Duodenal mucosa (tissue), 2 donors: Measurements from ENCODE around the gene TREX2.
"Not testable (repeated sequence)": the region's sequence is repeated elsewhere in the genome, so short reads cannot be mapped to it uniquely, and the experiment has no call there.

Source experiments
- H3K27ac ChIP-seq: one replicate; pipeline ENCODE4 v1.7.0; 2013; ENCODE audit warnings: low read depth, low read length
- H3K27me3 ChIP-seq, 2 donors: one replicate each; pipeline ENCODE4 v1.7.0; 2013; ENCODE audit warnings: low read length in 2 of 2, control low read depth in 1 of 2; ENCODE audit not compliant: insufficient read depth in 2 of 2, control insufficient read depth in 1 of 2
- H3K36me3 ChIP-seq, 2 donors: one replicate each; pipeline ENCODE4 v1.7.0; 2013; ENCODE audit warnings: low read length in 2 of 2, control low read depth in 1 of 2; ENCODE audit not compliant: insufficient read depth in 2 of 2, control insufficient read depth in 1 of 2
- H3K4me1 ChIP-seq, 2 donors: one replicate each; pipeline ENCODE4 v1.7.0; 2013; ENCODE audit warnings: low read length in 2 of 2, control low read depth in 1 of 2; ENCODE audit not compliant: insufficient read depth in 2 of 2, control insufficient read depth in 1 of 2
- H3K4me3 ChIP-seq, 2 donors: one replicate each; pipeline ENCODE4 v1.7.0; 2013; ENCODE audit warnings: low read length in 2 of 2, low read depth in 1 of 2
- H3K9ac ChIP-seq, 2 donors: one replicate each; pipeline ENCODE4 v1.7.0; 2013; ENCODE audit warnings: low read length in 2 of 2, low read depth in 1 of 2
- H3K9me3 ChIP-seq, 2 donors: one replicate each; pipeline ENCODE4 v1.7.0; 2013; ENCODE audit warnings: low read length in 2 of 2, control low read depth in 1 of 2; ENCODE audit not compliant: control insufficient read depth in 1 of 2

Gene TREX2

DNA sequence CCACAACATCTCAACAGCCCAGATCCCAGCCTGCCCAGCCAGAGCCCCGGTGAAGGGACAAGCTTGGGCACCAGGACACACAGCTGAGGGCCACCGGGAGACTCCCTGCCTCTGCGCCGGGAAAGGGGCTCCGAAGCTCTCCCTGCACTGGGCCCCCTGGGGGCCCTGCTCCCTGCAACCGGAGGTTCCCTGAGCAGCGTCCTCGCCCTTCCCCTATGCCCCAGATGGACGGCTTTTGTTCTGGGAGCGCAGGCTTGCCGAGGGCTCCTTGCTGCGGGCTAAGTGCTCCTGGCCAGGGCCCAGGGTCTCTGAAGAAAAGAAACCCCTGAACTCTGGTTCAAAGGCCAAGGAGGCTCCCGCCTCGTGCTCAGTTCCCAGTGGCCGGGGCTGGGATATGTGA is 35.5 kb downstream of the TREX2 start:
- Histone ChIP-seq H3K27ac (no peak overlapping the region), H3K27me3 (peaks cover 0 to 10% of the 10 kb centered on the region in 2 donors), H3K9me3 (no peaks in the 10 kb centered on the region), H3K36me3 (no peaks in the 10 kb centered on the region), H3K4me1 (peaks cover 0 to 6% of the 10 kb centered on the region in 2 donors), H3K4me3 (no peak overlapping the region), H3K9ac (no peak overlapping the region)

- peaks cover 0 to 10% of the 10 kb centered on the region in 2 donors for H3K27me3 ChIP-seq
- no peaks in the 10 kb centered on the region for H3K36me3 ChIP-seq
- H3K9me3 ChIP-seq = no peaks in the 10 kb centered on the region
Measured at GRCh38 chrX:153409414-153410101, 36.3 kb downstream of the TREX2 start.

DNA sequence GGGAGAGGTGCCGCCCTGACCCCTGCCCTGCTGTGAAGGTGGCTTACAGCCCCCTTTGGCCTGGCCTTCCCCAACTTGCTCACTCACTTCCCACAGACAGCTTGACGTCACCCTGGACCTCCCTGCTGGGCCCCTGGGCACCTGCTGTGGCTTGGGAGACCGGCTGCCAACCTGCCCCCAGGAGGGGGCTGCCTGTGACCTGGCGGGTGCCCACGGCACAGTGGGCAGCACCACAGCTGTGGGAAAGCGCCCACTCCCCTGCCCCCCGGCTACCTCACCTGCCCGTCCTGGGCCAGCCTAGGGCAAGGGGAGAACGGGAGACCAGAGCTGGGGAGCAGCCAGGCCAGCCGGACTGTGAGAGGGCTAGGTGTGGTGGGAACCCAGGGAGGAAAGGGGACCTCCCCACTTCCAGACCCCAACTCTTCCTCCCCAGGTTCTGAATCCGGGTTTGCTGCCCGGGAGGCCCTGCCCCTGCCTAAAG is 36.9 kb downstream of the TREX2 start:
- no peak overlapping the region for H3K9ac ChIP-seq
- no peaks in the 10 kb centered on the region for H3K9me3 ChIP-seq
- H3K4me1 ChIP-seq = peaks cover 0 to 6% of the 10 kb centered on the region in 2 donors
- no peak overlapping the region for H3K4me3 ChIP-seq
- H3K36me3 ChIP-seq = no peaks in the 10 kb centered on the region
- H3K27ac ChIP-seq = no peak overlapping the region
- H3K27me3 ChIP-seq = peaks cover 0 to 10% of the 10 kb centered on the region in 2 donors

More at GRCh38 chrX:153409414-153410101, 36.3 kb downstream of the TREX2 start:
- Histone ChIP-seq H3K4me3 (no peak overlapping the region), H3K27ac (no peak overlapping the region), H3K4me1 (peaks cover 0 to 6% of the 10 kb centered on the region in 2 donors), H3K9ac (no peak overlapping the region)

DNA sequence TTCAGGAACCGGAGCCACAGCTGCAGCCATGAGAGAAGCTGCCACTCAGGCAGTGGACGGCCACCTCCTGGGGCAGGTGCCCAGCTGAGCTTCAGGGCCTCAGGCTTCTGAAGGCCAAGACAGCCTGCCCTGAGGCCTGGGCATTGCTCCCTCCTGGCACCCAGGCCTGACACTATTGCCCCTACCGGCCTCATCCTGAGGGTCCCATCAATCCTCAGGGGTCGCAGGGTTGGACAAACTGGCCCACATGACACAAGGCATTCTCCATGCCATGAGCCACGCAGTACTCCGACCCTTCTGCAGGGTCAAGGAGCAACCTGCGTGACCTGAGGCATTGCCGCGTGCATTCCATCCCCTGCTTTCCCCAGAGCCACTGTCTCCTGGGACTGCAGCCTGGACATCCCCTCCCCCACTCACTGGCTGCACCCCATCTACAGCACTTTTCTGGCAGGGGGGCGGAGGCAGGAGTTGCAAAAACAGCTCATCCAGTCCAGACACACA is 37.6 kb downstream of the TREX2 start:
- H3K9me3 ChIP-seq = no peaks in the 10 kb centered on the region
- peaks cover 0 to 6% of the 10 kb centered on the region in 2 donors for H3K4me1 ChIP-seq
- H3K36me3 ChIP-seq = no peaks in the 10 kb centered on the region
- H3K27me3 ChIP-seq = peaks cover 0 to 10% of the 10 kb centered on the region in 2 donors
- no peak overlapping the region for H3K4me3 ChIP-seq
- no peak overlapping the region for H3K27ac ChIP-seq
- no peak overlapping the region for H3K9ac ChIP-seq

GRCh38 chrX:153407736-153408135 is 38.1 kb downstream of the TREX2 start:
- Histone ChIP-seq H3K27me3 (peaks cover 0 to 10% of the 10 kb centered on the region in 2 donors), H3K27ac (no peak overlapping the region), H3K9ac (no peak overlapping the region), H3K9me3 (no peaks in the 10 kb centered on the region), H3K36me3 (no peaks in the 10 kb centered on the region), H3K4me3 (no peak overlapping the region), H3K4me1 (peaks cover 0 to 6% of the 10 kb centered on the region in 2 donors)

DNA sequence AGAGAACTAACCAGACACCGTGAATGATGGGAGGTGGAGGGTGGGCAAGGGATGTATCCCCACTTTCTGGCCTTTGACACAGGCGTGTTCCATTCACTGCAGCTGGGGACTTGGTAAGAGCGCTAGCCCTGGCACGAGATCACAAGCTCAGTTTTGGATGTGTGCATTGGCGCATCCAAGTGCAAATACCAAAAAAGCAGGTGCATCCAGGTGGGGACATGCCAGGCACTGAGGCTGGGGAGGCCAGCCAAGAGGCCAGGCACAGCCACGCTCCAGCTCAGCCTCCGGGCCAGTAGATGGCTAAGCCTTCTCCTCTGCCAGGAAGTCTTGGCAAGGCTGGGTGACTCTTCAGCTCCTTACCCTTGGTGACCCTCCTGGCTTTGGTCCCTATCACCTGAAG is 39.0 kb downstream of the TREX2 start:
- H3K9ac ChIP-seq = no peak overlapping the region

DNA sequence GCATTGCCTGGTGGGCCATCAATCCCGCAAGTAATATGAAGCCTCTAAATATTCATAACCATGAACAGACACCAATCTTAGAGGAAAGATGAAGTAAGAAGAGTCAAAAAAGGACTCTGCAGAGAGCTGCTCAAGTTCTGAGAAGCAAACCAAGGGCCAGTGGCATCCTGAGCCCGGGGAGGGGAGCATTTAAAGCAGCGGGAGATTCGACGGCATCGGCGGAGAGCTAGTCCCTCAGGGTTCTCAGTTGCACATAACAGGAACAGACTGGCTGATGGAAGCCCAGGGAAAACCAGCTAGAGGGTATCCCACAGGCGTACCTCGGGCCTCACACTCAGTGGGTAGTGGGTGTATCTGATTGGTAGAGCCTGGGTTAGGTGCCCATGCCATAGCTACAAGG is 39.8 kb downstream of the TREX2 start:
- no peaks in the 10 kb centered on the region for H3K27me3 ChIP-seq
- no peaks in the 10 kb centered on the region for H3K36me3 ChIP-seq
- H3K9ac ChIP-seq = no peak overlapping the region
- no peaks in the 10 kb centered on the region for H3K9me3 ChIP-seq
- H3K4me1 ChIP-seq = no peaks in the 10 kb centered on the region
- H3K27ac ChIP-seq = no peak overlapping the region
- no peak overlapping the region for H3K4me3 ChIP-seq

More for the DNA sequence above, 39.0 kb downstream of the TREX2 start:
- Histone ChIP-seq H3K36me3 (no peaks in the 10 kb centered on the region), H3K4me1 (peaks cover 0 to 2% of the 10 kb centered on the region in 2 donors), H3K4me3 (no peak overlapping the region), H3K27me3 (peaks cover 0 to 3% of the 10 kb centered on the region in 2 donors), H3K9me3 (no peaks in the 10 kb centered on the region), H3K27ac (no peak overlapping the region)

GRCh38 chrX:153405426-153405825 is 40.4 kb downstream of the TREX2 start:
- no peaks in the 10 kb centered on the region for H3K27me3 ChIP-seq
- H3K9me3 ChIP-seq = no peaks in the 10 kb centered on the region
- no peak overlapping the region for H3K27ac ChIP-seq
- no peaks in the 10 kb centered on the region for H3K4me1 ChIP-seq
- H3K9ac ChIP-seq = no peak overlapping the region
- H3K36me3 ChIP-seq = no peaks in the 10 kb centered on the region
- no peak overlapping the region for H3K4me3 ChIP-seq

DNA sequence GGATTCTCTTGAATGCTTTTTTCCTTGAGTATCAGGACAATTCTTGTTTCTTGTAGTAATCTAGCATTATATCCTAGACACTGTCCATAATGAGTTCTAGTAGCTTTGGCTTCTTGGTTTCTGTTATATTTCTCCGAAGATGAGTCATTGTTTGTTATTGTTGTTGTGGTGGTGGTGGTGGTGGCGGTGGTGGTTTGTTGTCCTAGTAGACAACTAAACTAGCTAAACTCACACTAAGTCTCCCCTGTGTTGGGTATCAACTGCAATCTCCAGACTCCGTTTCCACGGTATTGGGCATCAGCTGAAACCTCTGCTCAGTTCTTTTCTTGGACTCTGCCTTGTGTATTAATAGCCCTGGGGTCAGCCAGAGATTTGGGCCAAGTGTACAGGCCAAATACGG is 41.5 kb downstream of the TREX2 start:
- H3K27ac ChIP-seq, H3K4me1 ChIP-seq, H3K27me3 ChIP-seq, H3K36me3 ChIP-seq, H3K9me3 ChIP-seq, H3K4me3 ChIP-seq, H3K9ac ChIP-seq: not testable (repeated sequence)

DNA sequence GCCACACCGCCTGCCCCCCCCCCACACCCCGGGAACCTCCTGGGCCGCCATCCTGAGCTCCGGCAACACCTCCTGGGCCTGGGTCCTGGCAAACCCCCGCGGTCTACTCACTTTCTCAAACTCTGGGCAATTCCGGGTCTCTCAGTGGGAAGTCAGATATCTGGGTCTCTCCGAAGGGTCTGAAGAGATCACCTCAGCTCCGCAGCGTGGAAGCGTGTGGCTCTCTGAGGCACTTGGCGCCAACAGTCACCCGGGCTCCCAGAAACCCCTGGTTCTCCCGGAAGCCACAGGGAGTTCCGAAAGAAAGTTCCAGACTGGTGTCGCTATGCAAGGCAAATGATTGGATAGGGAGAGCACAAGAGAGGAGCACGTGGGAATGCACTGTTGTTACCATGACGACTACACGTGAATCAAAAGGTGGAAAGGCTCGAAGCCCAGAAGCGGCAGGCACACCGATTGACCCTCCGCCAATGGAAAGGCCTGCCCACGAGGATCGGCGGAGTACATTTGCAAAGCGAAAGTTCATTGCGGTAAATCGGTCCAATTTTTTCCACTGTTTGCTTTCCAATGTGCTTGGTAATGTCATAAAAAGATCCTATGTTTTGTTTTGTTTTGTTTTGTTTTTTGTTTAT is 44.6 kb downstream of the TREX2 start, which contains the start of gene PNMA6E:
TSS of gene PNMA6E (minus strand) at position 218 of the 632 bp plus-strand sequence. CDS start 2,501 bp downstream, outside the sequence.
- Histone ChIP-seq H3K9ac (no peak within 1 kb of the TSS), H3K27ac (no peak within 1 kb of the TSS), H3K9me3 (no peaks in the 10 kb centered on the region), H3K27me3 (no peaks in the 10 kb centered on the region), H3K4me1 (no peaks in the 10 kb centered on the region), H3K36me3 (no peaks in the 10 kb centered on the region), H3K4me3 (no peak within 1 kb of the TSS)
